ENCODE measurements around the gene SSBP3. TPM values are rescaled to one million over a fixed set of nuclear protein-coding genes. Genes with fewer than 3 reads are reported as not detected.
"Not testable (repeated sequence)": the region's sequence is repeated elsewhere in the genome, so short reads cannot be mapped to it uniquely, and the experiment has no call there.

Gene SSBP3
- total and polyA plus RNA-seq, 4 donors: 43.7 to 83.4 (median 65.8) TPM

- no peak for ATAC-seq (ENCODE audit: low FRiP score)
- Histone ChIP-seq H3K4me1 (ENCODE audit: control insufficient read depth in 1 of 2, insufficient read depth in 2 of 2, low read length in 2 of 2) (no peaks in the 10 kb centered on the region), H3K36me3 (ENCODE audit: control insufficient read depth in 1 of 2, insufficient read depth in 2 of 2, low read length in 1 of 2) (peaks cover 2 to 8% of the 10 kb centered on the region in 2 donors), H3K4me3 (ENCODE audit: low read length in 2 of 2) (no peak overlapping the region), H3K27me3 (ENCODE audit: control insufficient read depth in 1 of 2, insufficient read depth in 2 of 2, low read length in 1 of 2) (no peaks in the 10 kb centered on the region), H3K9me3 (ENCODE audit: control insufficient read depth, low read length) (no peaks in the 10 kb centered on the region), H3K27ac (ENCODE audit: low read depth in 1 of 2, low read length in 2 of 2) (no peak overlapping the region)
- intact Hi-C loops (cut with DNase I): loop anchor here in 1 of 2 donors (5.0 kb wide), 1 partner anchor 42 kb away; no protein-coding TSS in a partner anchor
- no peak for DNase-seq
- WGBS, 2 donors: 96 to 97% methylated on average over 4 of the region's 4 CpGs
These were observed 12.1 kb downstream of the SSBP3 start for GRCh38 chr1:54394104-54394503.

- intact Hi-C loops (cut with DNase I): loop anchor here in 1 of 2 donors (5.0 kb wide), 1 partner anchor 40 kb away; no protein-coding TSS in a partner anchor
- ATAC-seq (ENCODE audit: low FRiP score) (no peak), DNase-seq (no peak)
- H3K36me3 ChIP-seq (ENCODE audit: control insufficient read depth in 1 of 2, insufficient read depth in 2 of 2, low read length in 1 of 2): peaks cover 0 to 5% of the 10 kb centered on the region in 2 donors
- no peak overlapping the region for H3K27ac ChIP-seq (ENCODE audit: low read depth in 1 of 2, low read length in 2 of 2)
- WGBS, 2 donors: 51 to 59% methylated on average over 3 of the region's 3 CpGs
- no peaks in the 10 kb centered on the region for H3K9me3 ChIP-seq (ENCODE audit: control insufficient read depth, low read length)
- H3K27me3 ChIP-seq (ENCODE audit: control insufficient read depth in 1 of 2, insufficient read depth in 2 of 2, low read length in 1 of 2): no peaks in the 10 kb centered on the region
- no peaks in the 10 kb centered on the region for H3K4me1 ChIP-seq (ENCODE audit: control insufficient read depth in 1 of 2, insufficient read depth in 2 of 2, low read length in 2 of 2)
- H3K4me3 ChIP-seq (ENCODE audit: low read length in 2 of 2): no peak overlapping the region
These were observed 13.8 kb downstream of the SSBP3 start for GRCh38 chr1:54392401-54392800.

- Histone ChIP-seq H3K4me3 (ENCODE audit: low read length in 2 of 2) (no peak overlapping the region), H3K9me3 (ENCODE audit: control insufficient read depth, low read length) (no peaks in the 10 kb centered on the region), H3K27ac (ENCODE audit: low read depth in 1 of 2, low read length in 2 of 2) (no peak overlapping the region), H3K4me1 (ENCODE audit: control insufficient read depth in 1 of 2, insufficient read depth in 2 of 2, low read length in 2 of 2) (no peaks in the 10 kb centered on the region), H3K36me3 (ENCODE audit: control insufficient read depth in 1 of 2, insufficient read depth in 2 of 2, low read length in 1 of 2) (peaks cover 0 to 5% of the 10 kb centered on the region in 2 donors), H3K27me3 (ENCODE audit: control insufficient read depth in 1 of 2, insufficient read depth in 2 of 2, low read length in 1 of 2) (no peaks in the 10 kb centered on the region)
- WGBS, 2 donors: 90% methylated on average over 15 of the region's 15 CpGs
- intact Hi-C loops (cut with DNase I): loop anchor here in 1 of 2 donors (5.0 kb wide), 1 partner anchor 39 kb away; no protein-coding TSS in a partner anchor
- no peak for ATAC-seq (ENCODE audit: low FRiP score)
- no peak for DNase-seq
These were observed 14.6 kb downstream of the SSBP3 start for GRCh38 chr1:54391450-54392209.

GRCh38 chr1:54390655-54391054 lies 15.5 kb downstream of the SSBP3 start:
- Histone ChIP-seq H3K36me3 (ENCODE audit: control insufficient read depth in 1 of 2, insufficient read depth in 2 of 2, low read length in 1 of 2) (peaks cover 0 to 5% of the 10 kb centered on the region in 2 donors), H3K27ac (ENCODE audit: low read depth in 1 of 2, low read length in 2 of 2) (no peak overlapping the region), H3K27me3 (ENCODE audit: control insufficient read depth in 1 of 2, insufficient read depth in 2 of 2, low read length in 1 of 2) (no peaks in the 10 kb centered on the region), H3K4me3 (ENCODE audit: low read length in 2 of 2) (no peak overlapping the region), H3K4me1 (ENCODE audit: control insufficient read depth in 1 of 2, insufficient read depth in 2 of 2, low read length in 2 of 2) (no peaks in the 10 kb centered on the region), H3K9me3 (ENCODE audit: control insufficient read depth, low read length) (no peaks in the 10 kb centered on the region)
- peak; percentile 59 for ATAC-seq (ENCODE audit: low FRiP score)
- intact Hi-C loops (cut with DNase I): loop anchor here in 1 of 2 donors (5.0 kb wide), 1 partner anchor 38 kb away; no protein-coding TSS in a partner anchor
- WGBS, 2 donors: 95 to 96% methylated on average over 24 of the region's 24 CpGs
- no peak for DNase-seq

- H3K36me3 ChIP-seq (ENCODE audit: control insufficient read depth in 1 of 2, insufficient read depth in 2 of 2, low read length in 1 of 2); H3K27me3 ChIP-seq (ENCODE audit: control insufficient read depth in 1 of 2, insufficient read depth in 2 of 2, low read length in 1 of 2); H3K4me3 ChIP-seq (ENCODE audit: low read length in 2 of 2); DNase-seq; H3K27ac ChIP-seq (ENCODE audit: low read depth in 1 of 2, low read length in 2 of 2); H3K4me1 ChIP-seq (ENCODE audit: control insufficient read depth in 1 of 2, insufficient read depth in 2 of 2, low read length in 2 of 2); H3K9me3 ChIP-seq (ENCODE audit: control insufficient read depth, low read length); ATAC-seq (ENCODE audit: low FRiP score): not testable (repeated sequence)
- WGBS, 2 donors: 97 to 98% methylated on average over 2 of the region's 2 CpGs
- intact Hi-C loops (cut with DNase I): loop anchor here in 1 of 2 donors (5.0 kb wide), 1 partner anchor 37 kb away; no protein-coding TSS in a partner anchor
These were observed 16.6 kb downstream of the SSBP3 start for GRCh38 chr1:54389608-54390007.

GRCh38 chr1:54387419-54387818 lies 18.8 kb downstream of the SSBP3 start:
- intact Hi-C loops (cut with DNase I): no loop called here
- ATAC-seq (ENCODE audit: low FRiP score) (no peak), DNase-seq (no peak)
- 93 to 94% methylated on average over 5 of the region's 5 CpGs for WGBS, 2 donors
- no peaks in the 10 kb centered on the region for H3K9me3 ChIP-seq (ENCODE audit: control insufficient read depth, low read length)
- no peaks in the 10 kb centered on the region for H3K4me1 ChIP-seq (ENCODE audit: control insufficient read depth in 1 of 2, insufficient read depth in 2 of 2, low read length in 2 of 2)
- H3K36me3 ChIP-seq (ENCODE audit: control insufficient read depth in 1 of 2, insufficient read depth in 2 of 2, low read length in 1 of 2): no peaks in the 10 kb centered on the region
- no peak overlapping the region for H3K27ac ChIP-seq (ENCODE audit: low read depth in 1 of 2, low read length in 2 of 2)
- no peak overlapping the region for H3K4me3 ChIP-seq (ENCODE audit: low read length in 2 of 2)
- H3K27me3 ChIP-seq (ENCODE audit: control insufficient read depth in 1 of 2, insufficient read depth in 2 of 2, low read length in 1 of 2): no peaks in the 10 kb centered on the region

- DNase-seq (no peak), ATAC-seq (ENCODE audit: low FRiP score) (no peak)
- no peaks in the 10 kb centered on the region for H3K27me3 ChIP-seq (ENCODE audit: control insufficient read depth in 1 of 2, insufficient read depth in 2 of 2, low read length in 1 of 2)
- H3K36me3 ChIP-seq (ENCODE audit: control insufficient read depth in 1 of 2, insufficient read depth in 2 of 2, low read length in 1 of 2): no peaks in the 10 kb centered on the region
- no peaks in the 10 kb centered on the region for H3K9me3 ChIP-seq (ENCODE audit: control insufficient read depth, low read length)
- no peak overlapping the region for H3K4me3 ChIP-seq (ENCODE audit: low read length in 2 of 2)
- intact Hi-C loops (cut with DNase I): no loop called here
- H3K27ac ChIP-seq (ENCODE audit: low read depth in 1 of 2, low read length in 2 of 2): peak overlapping the region in 1 of 2 donors; percentile 22
- H3K4me1 ChIP-seq (ENCODE audit: control insufficient read depth in 1 of 2, insufficient read depth in 2 of 2, low read length in 2 of 2): no peaks in the 10 kb centered on the region
- 94 to 95% methylated on average over 3 of the region's 3 CpGs for WGBS, 2 donors
These were observed 20.5 kb downstream of the SSBP3 start for GRCh38 chr1:54385727-54386022.

- Histone ChIP-seq H3K27ac (ENCODE audit: low read depth in 1 of 2, low read length in 2 of 2) (peak overlapping the region in 1 of 2 donors; percentile 22), H3K4me3 (ENCODE audit: low read length in 2 of 2) (no peak overlapping the region), H3K27me3 (ENCODE audit: control insufficient read depth in 1 of 2, insufficient read depth in 2 of 2, low read length in 1 of 2) (no peaks in the 10 kb centered on the region), H3K36me3 (ENCODE audit: control insufficient read depth in 1 of 2, insufficient read depth in 2 of 2, low read length in 1 of 2) (no peaks in the 10 kb centered on the region), H3K4me1 (ENCODE audit: control insufficient read depth in 1 of 2, insufficient read depth in 2 of 2, low read length in 2 of 2) (no peaks in the 10 kb centered on the region), H3K9me3 (ENCODE audit: control insufficient read depth, low read length) (no peaks in the 10 kb centered on the region)
- WGBS, 2 donors: 42 to 52% methylated on average over 7 of the region's 7 CpGs
- DNase-seq (no peak), ATAC-seq (ENCODE audit: low FRiP score) (no peak)
- intact Hi-C loops (cut with DNase I): no loop called here
These were observed 21.1 kb downstream of the SSBP3 start for GRCh38 chr1:54384918-54385726.

Data from aorta (tissue), 5 donors.